Activated B cell treated with CpG ODN at 0.5 μM for 24 hours (primary cell): ENCODE data around the gene PAXX. TPM values are rescaled to one million over a fixed set of nuclear protein-coding genes. Genes with fewer than 3 reads are reported as not detected.

Experiments
- ATAC-seq: fragments of 200-7000 bp; cut with Tn5 transposase; one replicate; pipeline ENCODE4 v1.10.0; 2021; ENCODE audit warnings: low read depth, mild to moderate bottlenecking, moderate library complexity
- CTCF ChIA-PET: fragments of 350-600 bp; sonication (Branson Sonifier 250); formaldehyde crosslinking; loops from one replicate; lab custom pipeline; 2021; ENCODE audit warnings: antibody characterized with exemption; lab: Charles Lee
- POLR2A ChIA-PET: fragments of 350-600 bp; sonication (Branson Sonifier 250); formaldehyde crosslinking; loops from one replicate; lab custom pipeline; 2021; ENCODE audit warnings: antibody characterized with exemption; lab: Charles Lee
- DNase-seq: peaks from one replicate; pipeline ENCODE4 v3.0.0; 2022
- H3K27ac Mint-ChIP-seq: one replicate; pipeline ENCODE4 v1.8.0; 2020; ENCODE audit warnings: mixed read lengths
- H3K27me3 Mint-ChIP-seq: one replicate; pipeline ENCODE4 v1.8.0; 2021; ENCODE audit warnings: mixed read lengths
- H3K36me3 Mint-ChIP-seq: one replicate; pipeline ENCODE4 v1.8.0; 2021; ENCODE audit warnings: low read depth, mixed read lengths
- H3K4me1 Mint-ChIP-seq: one replicate; pipeline ENCODE4 v1.8.0; 2021; ENCODE audit warnings: mixed read lengths
- H3K4me3 Mint-ChIP-seq: one replicate; pipeline ENCODE4 v1.8.0; 2020; ENCODE audit warnings: mild to moderate bottlenecking, mixed read lengths
- H3K9me3 Mint-ChIP-seq: one replicate; pipeline ENCODE4 v1.8.0; 2020; ENCODE audit warnings: mixed read lengths
- CTCF ChIP-seq: fragments of 200-600 bp; IDR thresholded peaks from one replicate; pipeline ENCODE4 v1.8.0; 2022; ENCODE audit warnings: antibody characterized with exemption, mild to moderate bottlenecking
- intact Hi-C: fragments of 100-400 bp; cut with micrococcal nuclease; formaldehyde crosslinking; loops from one replicate; pipeline ENCODE4 v1.15.1; 2024
- total RNA-seq: library from RNA; stranded (reverse); gene quantifications from 2 replicates; pipeline ENCODE4 v1.2.3, GENCODE V29; 2022

Gene PAXX
- total RNA-seq, 1 donor from 2014 or later, result 47.8 TPM

GRCh38 chr9:136953771-136954269 is 38.4 kb upstream of the PAXX start:
- Mint-ChIP-seq H3K9me3 (no peaks in the 10 kb centered on the region), H3K36me3 (no peaks in the 10 kb centered on the region), H3K4me1 (peaks cover 5% of the 10 kb centered on the region), H3K4me3 (no peak overlapping the region), H3K27ac (no peak overlapping the region), H3K27me3 (peaks cover 2% of the 10 kb centered on the region)
- DNase-seq (no peak), ATAC-seq (no peak)
- intact Hi-C loops, result no loop called here
- POLR2A ChIA-PET, result no interaction called here
- CTCF ChIA-PET, result no interaction called here
- TF ChIP-seq CTCF, result no peak

- ChIA-PET CTCF (no interaction called here), POLR2A (no interaction called here)
- ATAC-seq (no peak), DNase-seq (no peak)
- H3K36me3 Mint-ChIP-seq, result no peaks in the 10 kb centered on the region
- no peak overlapping the region for H3K27ac Mint-ChIP-seq
- no peak for TF ChIP-seq CTCF
- no peaks in the 10 kb centered on the region for H3K9me3 Mint-ChIP-seq
- intact Hi-C loops, result no loop called here
- peaks cover 5% of the 10 kb centered on the region for H3K4me1 Mint-ChIP-seq
- no peak overlapping the region for H3K4me3 Mint-ChIP-seq
- peaks cover 2% of the 10 kb centered on the region for H3K27me3 Mint-ChIP-seq
Measured at GRCh38 chr9:136954270-136955083, 37.7 kb upstream of the PAXX start.

- Mint-ChIP-seq H3K4me3 (no peak overlapping the region), H3K4me1 (peaks cover 1% of the 10 kb centered on the region), H3K36me3 (no peaks in the 10 kb centered on the region), H3K27ac (no peak overlapping the region), H3K9me3 (no peaks in the 10 kb centered on the region), H3K27me3 (peaks cover 2% of the 10 kb centered on the region)
- no peak for TF ChIP-seq CTCF
- intact Hi-C loops, result no loop called here
- no peak for DNase-seq
- ChIA-PET POLR2A (no interaction called here), CTCF (no interaction called here)
- ATAC-seq, result no peak
Measured at GRCh38 chr9:136955202-136955942, 36.9 kb upstream of the PAXX start.

- ATAC-seq, result no peak
- DNase-seq, result no peak
- POLR2A ChIA-PET, result no interaction called here
- H3K4me1 Mint-ChIP-seq, result no peaks in the 10 kb centered on the region
- no peaks in the 10 kb centered on the region for H3K9me3 Mint-ChIP-seq
- peaks cover 2% of the 10 kb centered on the region for H3K27me3 Mint-ChIP-seq
- no peak overlapping the region for H3K27ac Mint-ChIP-seq
- intact Hi-C loops, result no loop called here
- CTCF ChIA-PET, result no interaction called here
- H3K36me3 Mint-ChIP-seq, result no peaks in the 10 kb centered on the region
- TF ChIP-seq CTCF, result no peak
- no peak overlapping the region for H3K4me3 Mint-ChIP-seq
Measured at GRCh38 chr9:136955943-136956335, 36.3 kb upstream of the PAXX start.

- intact Hi-C loops, result no loop called here
- no peak overlapping the region for H3K27ac Mint-ChIP-seq
- DNase-seq, result no peak
- H3K4me1 Mint-ChIP-seq, result no peaks in the 10 kb centered on the region
- H3K36me3 Mint-ChIP-seq, result no peaks in the 10 kb centered on the region
- ChIA-PET CTCF (no interaction called here), POLR2A (no interaction called here)
- H3K27me3 Mint-ChIP-seq, result peaks cover 2% of the 10 kb centered on the region
- ATAC-seq, result no peak
- H3K9me3 Mint-ChIP-seq, result no peaks in the 10 kb centered on the region
- no peak for TF ChIP-seq CTCF
- H3K4me3 Mint-ChIP-seq, result no peak overlapping the region
Measured at GRCh38 chr9:136956604-136957003, 35.6 kb upstream of the PAXX start.
